HG03097 (cell line): ENCODE data around the gene LMX1A.

Source experiments
- ATAC-seq: cut with Tn5 transposase; IDR thresholded peaks from one replicate; pipeline ENCODE4 v1.9.1; 2021; ENCODE audit not compliant: unreplicated experiment, low FRiP score

LMX1A gene

DNA sequence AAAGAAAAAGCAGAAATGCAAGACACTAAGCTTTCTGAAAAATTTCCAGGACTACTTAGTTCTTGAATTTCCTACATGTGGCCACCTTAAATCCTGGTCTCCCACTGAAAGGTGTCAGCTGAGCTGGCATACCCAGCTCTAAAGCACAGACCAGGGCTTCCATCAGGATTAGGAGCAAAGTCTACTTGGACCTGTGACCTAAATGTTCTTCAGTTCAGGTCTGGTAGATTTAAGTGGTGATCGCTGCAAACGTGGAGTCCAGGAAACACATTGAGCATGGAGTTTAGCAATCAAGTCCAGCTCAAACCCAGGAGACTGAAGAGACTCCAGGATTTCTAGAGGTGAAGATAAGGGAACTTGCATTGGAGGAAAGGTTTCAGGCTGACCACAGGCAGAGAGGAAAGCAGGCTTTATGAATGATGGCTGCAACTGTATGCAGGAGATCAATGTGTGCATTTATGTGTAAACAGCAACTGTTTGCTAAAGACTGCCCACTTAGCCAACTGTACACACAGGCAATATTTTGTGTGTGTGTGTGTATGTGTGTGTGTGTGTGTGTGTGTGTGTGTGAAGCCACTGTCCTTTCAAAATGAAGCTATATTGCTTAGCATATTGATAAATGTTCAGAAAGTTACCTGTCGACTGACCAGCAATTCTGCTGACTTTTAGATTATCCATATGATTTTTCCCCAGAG, 75.2 kb downstream of the LMX1A start:
- no peak for ATAC-seq

DNA sequence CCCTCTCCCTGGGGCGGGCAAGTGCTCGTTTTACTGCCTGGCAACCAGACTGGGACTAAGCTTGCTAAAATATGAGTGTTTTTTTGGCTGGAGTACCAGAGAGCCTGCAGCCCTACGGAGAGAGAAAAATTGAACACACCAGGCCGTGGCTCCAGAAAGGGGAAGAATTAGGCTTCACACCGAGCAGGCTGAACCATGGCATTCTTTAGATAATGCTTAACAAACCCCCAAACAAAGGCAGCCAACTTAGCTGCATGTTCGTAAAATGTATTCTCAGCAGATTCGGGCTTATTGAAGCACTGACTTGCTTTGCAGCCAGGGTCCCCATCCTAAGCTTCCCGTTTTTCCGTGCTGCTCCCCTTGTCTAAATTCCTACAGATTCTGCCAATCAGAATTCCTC, 76.6 kb downstream of the LMX1A start:
- ATAC-seq: no peak

DNA sequence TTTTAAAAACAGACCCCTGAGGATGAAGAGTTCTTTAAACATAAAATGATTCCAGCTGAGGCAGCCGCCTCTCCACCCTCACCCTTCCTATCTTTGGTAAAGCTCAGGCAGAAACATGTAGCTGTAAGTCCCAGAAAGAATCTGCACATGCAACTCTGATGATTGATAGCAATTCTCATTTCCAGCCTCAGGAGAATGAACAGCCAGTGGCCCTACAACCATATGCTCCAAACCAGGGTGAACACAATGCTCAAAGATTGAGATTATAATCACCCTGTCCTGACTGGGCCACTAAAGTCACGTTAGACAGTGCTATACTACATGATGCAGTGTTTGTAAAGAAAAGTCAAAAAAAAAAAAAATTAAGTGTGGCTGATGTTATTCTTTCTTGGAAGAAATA, 80.2 kb downstream of the LMX1A start:
- no peak for ATAC-seq

DNA sequence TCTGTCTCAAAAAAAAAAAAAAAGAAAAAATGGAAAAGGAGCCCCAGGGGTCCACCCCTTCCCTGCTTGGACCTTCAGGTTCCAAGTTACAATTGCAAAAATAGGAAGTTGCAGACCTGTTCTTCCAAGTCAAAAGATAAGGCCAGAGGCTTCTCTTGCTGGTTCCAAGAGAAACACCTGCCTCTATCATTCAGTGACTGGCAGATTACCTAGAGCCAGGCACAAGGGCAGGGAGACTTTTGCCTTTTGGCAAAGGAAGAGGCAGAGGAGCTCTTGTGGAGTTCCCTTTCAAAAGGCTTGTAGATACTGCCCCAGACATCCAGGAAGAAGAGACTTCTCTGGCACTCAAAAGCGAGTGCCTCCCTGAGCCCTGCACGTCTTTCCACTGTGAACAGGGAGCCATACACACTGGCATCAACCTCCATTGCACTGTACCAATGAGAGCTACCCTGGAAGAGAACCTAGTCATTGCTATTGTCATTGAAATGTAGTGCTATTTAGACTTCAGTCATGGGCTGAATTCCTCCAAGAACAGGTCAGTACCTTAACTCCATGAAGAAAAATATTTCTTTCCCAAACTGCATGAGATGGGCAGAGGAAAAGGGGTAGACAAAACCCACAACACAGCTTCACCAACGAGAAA, 91.2 kb downstream of the LMX1A start:
- ATAC-seq: no peak

DNA sequence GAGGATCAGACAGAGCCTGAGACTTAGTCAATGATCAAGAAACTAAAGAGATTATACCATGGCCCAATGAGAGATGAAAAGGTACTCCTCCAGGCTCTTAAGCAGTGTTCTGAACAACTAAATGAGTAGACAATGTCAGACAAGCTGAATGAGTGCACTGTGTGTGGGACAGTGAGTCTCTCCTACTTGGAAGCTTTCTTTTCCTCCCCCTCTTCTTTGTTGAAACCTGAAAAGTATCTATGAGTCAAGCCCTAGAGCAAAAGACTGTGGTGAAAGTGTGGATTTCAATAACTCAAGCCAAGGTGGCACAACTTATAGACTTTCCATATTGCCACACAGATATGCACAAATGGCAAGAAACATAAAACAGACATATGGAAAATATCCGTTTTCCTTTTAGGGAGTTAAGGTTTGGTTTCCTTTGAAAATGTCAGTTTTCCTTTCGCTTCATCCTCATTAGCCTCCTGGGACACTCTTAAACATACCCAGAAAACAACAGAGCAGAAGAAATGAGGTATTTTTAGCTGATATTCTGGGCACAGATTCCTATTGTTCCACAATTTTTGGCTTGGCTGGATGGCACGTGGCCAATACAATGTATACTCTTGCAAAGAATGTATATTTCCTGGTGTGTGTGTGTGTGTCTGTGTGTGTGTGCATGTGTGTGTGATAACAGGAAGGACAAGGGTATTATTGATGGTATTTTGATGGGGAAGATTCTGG, 96.6 kb downstream of the LMX1A start:
- no peak for ATAC-seq

DNA sequence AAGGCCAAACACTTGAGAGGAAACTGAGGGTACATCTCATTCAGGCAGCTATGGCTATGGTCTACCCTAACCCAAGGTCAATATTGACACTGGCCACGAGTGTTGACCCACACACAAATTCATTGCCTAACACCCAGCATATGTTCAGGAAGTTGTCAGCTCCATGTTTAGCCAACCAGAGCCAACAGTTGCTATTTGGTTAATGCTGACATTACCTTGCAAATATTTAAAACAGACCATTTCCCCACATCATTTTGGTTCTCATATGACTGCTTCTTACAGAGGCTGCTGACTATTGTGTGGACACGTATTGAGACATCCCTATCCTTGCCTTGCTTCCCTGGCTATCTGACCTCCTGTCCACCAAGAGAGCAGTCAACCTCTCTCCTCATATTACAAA, 97.3 kb downstream of the LMX1A start:
- no peak for ATAC-seq

DNA sequence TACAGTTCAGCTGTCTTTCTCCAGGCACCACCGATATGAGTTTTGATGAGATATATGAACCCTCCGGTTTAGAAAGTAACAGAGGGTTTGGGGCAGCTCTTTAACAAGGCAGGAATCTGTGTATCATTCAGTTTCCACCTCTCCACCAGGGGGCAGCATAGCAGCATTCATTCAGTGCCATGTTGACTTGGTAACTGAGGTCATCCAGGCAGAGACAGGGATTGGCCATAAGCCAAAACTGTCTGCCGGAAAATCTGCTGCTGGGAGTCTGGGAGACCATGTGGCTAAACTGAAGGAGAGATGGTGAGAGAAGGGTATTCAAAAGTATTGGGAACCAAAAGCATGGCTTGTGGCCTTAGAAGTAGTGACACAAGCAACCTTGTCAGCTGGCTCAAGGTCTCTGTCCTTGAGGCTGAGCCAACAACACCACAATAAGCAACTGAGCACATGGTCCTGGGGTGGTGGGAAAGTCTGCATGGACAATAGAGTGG, 98.5 kb downstream of the LMX1A start:
- no peak for ATAC-seq

DNA sequence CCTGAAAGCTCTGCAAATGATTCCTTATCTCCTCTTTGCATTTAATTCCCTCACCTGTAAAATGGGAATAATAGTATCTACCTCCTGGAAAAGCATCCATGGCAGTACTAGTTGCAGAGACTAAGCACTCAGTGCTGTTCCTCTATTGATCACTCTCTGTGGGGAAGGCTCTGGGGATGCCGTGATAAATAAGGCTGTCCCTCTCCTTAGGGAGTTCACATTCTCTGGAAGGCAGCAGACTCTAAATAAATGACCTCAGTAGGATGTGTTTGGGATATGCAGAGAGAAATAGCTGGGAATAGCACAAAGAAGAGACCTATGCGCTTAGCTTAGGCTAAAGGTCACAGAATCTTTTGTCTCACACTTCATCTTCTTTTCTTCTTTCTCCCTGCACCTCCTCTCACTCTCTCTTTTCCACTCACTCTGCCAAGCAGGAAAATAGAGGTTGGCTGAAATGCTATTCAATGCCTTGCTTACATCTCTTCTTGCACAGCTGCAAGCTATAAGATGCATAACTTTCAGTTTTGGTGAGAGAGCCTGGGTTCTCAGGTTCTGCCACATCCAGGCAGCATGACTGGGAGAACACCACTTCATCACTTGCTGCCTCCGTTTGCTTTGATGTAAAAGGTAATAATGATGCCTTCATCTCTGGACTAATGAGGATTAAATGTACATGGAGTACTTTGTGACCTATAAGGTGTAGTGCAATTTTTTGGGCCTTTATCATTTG, 101.5 kb downstream of the LMX1A start:
- no peak for ATAC-seq

DNA sequence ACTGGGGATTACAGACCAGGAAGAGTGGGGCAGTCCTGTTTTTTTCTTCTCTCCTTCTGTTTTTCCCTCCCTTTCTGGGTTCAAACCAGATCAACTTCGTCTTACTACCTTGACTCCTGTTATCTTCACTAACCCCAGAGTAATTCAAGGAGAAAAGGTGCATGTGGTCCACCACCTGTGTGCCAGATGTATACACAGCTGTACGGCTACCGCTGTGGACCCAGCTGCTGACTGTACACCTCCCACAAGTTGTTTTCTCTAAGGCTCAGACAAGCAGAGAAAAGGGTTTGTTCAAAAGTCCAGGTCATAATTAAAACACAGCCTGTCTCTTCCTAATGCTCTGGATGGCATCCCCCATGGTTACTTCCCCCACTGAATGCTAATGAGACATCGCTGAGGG, 102.1 kb downstream of the LMX1A start:
- no peak for ATAC-seq

DNA sequence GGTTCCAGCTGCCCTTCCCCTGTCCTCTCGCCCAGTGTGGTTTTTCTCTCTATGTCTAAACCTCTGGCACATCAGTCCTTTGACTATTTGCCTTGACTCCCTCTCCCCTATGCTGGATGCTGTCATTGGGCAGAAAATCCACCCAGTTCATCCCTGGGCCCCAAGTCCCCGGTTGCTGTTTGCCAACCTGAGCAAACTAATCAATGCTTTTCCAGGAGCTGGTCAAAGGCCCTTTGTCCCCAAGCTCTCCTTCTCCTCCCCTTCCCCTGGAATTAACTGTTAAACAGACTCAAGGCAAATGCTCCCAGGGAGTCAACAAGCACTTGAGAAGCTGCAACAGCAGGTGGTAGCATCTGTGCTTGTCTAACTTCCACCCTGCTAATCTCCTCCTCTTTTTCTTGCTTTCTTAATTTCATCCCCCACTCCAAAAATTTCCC, 102.7 kb downstream of the LMX1A start:
- ATAC-seq: no peak

DNA sequence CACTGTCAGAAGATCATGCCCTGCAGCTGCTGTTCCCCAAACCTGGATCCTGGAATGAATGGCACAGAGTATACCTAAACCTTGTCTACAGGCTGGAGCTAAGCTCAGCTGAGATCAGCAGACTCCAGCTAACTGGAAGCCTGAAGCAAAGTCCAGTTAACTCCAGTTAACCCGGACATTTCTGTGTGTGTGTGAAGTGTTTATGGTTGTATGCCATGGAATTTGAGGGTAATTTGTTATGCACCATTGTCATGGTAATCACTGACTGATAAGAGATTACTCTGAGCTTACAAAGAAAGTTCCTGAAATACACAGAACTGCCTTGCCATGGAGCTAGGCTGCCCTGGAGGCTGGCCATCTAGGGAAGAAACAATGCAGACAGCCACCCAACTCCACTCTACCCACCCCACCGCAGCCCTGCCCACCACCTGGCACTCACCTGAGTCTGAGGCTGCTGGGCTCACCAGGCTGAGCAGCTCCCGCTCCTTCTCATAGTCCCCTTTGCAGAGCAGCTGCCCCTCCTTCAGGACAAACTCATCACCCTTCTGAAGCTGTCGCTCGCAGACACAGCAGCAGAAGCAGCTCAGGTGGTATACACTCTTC, 107.4 kb downstream of the LMX1A start:
- no peak for ATAC-seq

DNA sequence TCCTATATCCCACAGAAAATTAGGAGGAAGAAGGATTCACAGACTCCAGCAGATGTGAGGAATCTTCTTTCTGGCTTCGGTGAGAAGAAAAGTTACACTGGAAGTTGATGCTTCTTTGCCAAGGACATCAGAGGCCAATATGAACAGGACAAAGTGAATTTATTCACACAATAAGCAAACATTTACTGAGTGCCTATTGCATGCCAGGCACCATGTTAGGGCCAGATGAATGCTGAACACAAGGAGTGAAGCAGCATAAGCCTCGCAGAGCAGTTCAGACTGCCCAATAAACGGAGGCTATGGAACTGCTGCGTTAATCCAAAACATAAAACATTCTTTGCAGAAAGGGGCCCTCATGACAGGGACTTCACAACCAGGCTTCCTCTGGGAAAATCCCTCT, 114.6 kb downstream of the LMX1A start:
- ATAC-seq: no peak

DNA sequence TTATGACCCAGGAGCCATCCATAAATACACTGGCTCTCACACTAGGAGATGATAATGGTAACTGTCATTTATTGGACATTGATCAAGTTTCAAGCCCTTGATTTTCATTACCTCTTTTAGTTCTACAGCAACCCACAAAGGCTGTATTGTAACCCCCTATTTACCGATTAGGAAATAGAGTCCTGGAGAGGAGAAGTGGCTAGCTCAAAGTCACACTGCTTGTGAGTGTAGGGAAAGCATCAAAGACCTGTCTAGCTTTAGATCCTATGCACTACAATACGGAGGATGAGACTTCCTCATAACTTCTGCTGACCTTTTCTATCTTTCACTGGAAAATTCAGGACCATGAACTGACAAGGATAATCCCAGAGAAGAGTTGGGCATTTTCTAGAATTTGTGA, 115.2 kb downstream of the LMX1A start:
- ATAC-seq: no peak

DNA sequence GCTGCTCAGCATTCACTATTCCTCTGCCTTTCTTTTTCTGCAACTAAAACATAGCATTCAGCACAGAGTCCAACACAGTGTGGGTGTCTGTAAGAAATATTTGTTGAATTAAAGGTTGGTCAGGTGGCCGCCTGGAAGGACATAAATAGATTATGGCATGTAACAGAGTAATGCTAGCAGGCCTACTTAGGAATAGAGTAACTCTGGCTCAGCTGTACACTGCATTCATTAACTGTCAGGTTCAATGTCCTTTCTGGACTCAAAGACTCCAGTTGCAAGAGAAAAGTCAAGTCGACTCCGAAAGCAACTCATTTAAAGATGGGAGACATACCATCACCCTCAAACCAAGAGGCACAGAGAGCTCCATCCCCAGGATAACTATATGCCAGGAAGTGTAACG, 116.0 kb downstream of the LMX1A start:
- no peak for ATAC-seq

DNA sequence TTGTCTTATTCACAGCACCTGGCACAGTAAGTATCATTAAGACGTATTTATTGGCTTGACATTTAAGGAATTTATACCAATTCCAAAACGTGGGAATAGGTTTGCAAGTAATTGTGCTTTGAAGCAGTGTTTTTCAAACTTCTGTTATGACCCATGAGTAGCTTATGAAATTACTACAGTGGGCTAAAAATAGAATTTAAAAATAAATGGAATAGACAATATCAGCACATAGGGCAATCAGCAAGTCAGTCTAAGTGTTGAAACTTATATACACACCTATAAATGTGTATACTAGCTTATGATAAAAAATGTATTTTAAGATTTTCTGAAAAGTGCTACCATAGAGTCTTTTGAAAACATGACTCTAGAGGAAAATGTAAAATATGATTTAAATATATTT, 116.6 kb downstream of the LMX1A start:
- no peak for ATAC-seq

DNA sequence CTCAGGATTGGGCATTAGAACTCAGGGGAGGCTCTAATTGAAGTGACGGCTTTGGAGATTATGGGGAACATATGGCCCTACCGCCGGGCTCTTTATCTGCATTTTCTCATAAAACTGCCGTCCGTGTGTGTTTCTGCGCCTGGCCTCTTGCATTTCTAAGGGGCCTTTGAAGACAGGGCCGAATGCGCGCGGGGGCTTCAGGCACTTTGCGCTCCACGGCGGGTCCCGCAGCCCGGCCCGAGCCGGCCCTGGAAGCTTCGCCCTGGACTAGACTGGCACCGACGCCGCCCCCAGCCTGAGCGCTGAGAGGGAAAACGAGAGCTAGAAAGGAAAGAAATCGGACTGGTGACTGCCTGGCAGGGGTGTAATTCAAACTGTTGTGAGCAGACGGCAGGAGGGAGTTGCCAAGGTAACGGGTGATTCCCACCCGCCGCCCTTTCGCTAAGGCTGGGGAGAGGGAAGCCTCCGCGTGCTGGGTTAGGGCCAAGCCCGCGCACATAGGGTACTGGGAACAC, 120.7 kb downstream of the LMX1A start:
- ATAC-seq: no peak

DNA sequence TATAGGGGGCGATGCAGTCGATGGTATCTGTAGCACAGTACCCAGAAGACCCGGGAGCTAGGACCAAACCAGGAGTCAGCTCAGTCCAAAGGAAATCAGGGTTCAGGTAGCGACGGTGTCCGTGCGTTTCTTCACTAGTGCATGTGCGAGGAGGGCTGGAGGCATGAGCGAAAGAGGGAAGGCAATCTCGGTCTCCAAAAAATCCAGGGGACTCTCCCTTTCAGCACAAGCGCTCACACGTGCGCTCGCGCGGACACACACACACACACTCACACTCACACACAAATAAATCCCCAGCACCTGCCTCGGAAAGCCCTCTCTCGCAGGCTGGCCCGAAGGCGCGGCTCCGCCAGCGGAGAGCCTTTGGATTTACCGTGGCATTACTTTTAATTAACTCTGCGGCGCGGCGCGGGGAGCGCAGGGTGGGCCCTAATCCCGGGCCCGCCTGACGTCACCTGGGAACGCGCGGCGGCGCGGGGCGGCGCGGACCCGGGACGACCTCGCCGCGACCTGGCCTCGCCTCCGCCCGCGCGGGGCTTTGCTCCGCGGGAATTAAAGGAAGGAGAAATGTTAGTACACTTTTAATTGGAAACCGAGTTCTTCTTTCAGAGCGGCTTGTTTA, 121.2 kb downstream of the LMX1A start:
- ATAC-seq: no peak

DNA sequence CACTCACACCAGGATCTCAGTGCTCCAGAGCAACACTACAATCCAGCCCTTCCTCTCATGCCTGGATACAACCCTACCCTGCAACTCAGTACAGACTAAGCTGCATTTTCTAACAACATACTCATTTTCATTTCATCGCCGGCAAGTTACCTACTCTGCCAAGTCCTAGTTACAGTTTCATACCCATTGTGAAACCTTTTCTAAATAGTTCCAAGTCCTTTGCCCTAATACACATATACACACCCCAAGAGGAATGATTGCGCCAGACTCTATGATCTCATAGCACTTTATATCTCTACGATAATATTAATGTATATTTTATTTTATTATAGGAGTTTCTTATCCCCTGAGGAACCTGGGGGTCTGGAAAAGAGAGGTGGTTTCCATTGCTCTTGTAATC, 122.4 kb downstream of the LMX1A start:
- ATAC-seq: no peak

DNA sequence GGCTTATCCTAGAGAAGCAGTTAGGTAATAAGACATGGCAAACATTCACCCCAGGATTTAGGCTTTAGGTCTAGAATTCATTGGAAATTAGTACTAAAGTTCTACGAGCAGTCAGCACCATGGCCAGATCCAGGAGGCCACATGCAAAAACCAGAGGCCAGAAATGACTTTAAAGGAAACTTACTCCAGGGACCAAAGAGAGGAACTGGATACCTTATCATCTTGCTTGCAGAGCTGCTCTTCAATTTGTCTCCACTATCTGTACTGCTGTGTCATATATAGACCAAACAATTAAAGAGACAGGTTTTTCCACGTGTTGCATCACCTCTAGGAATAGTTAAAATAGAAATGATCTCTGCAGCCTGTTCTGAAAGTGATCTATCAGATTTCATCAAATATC, 127.8 kb downstream of the LMX1A start:
- ATAC-seq: no peak

DNA sequence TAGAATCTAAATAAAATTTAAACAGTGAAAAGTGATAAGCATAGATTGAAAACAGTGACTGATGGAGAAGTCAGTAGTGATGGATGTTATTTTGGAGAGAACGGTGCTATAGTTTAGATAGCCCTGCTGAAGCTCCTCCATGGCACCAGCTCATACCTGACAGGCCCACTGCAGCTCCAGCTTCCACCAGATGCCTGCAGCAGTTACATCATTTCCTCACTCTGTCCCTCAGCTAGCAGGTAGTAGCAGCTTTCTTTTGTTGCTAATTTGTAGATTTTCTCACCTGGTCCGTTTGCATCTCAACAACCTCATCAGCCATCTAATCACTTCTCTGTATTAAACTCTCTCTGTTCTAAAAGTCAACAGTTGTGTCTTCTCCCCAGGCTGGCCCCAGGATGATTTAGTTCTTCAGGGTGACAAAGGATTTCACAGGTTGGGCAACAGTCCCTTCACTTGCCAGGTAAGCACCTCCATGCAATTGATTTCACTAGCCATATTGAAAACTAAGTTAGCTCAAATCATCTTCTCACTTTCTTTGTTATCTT, 128.3 kb downstream of the LMX1A start:
- ATAC-seq: no peak
